H9 (cell line): ENCODE data around the gene FCRL5. TPM values are rescaled to one million over a fixed set of nuclear protein-coding genes. Genes with fewer than 3 reads are reported as not detected.

Source experiments
- DNase-seq: peaks from one replicate; pipeline ENCODE4 v3.0.0-alpha.2; 2017
- H2AFZ ChIP-seq: one replicate; pipeline ENCODE4 v1.6.1; 2013; ENCODE audit warnings: mild to moderate bottlenecking, low read length, control low read depth, moderate library complexity
- H2AK5ac ChIP-seq: 2 replicates; pipeline ENCODE4 v1.6.1; 2013; ENCODE audit warnings: low read length, control low read depth, mixed read lengths; ENCODE audit not compliant: insufficient read length
- H2BK120ac ChIP-seq: one replicate; pipeline ENCODE4 v1.6.1; 2013; ENCODE audit warnings: low read depth, mild to moderate bottlenecking, low read length, control low read depth, inconsistent platforms; ENCODE audit not compliant: poor library complexity, severe bottlenecking
- H2BK12ac ChIP-seq: 2 replicates; pipeline ENCODE4 v1.6.1; 2013; ENCODE audit warnings: low read length, control low read depth, mixed read lengths, low read depth; ENCODE audit not compliant: insufficient read length
- H2BK15ac ChIP-seq: 2 replicates; pipeline ENCODE4 v1.6.1; 2013; ENCODE audit warnings: low read depth, low read length, control low read depth
- H2BK20ac ChIP-seq: one replicate; pipeline ENCODE4 v1.6.1; 2013; ENCODE audit warnings: low read depth, mild to moderate bottlenecking, low read length, control low read depth, inconsistent platforms; ENCODE audit not compliant: poor library complexity, severe bottlenecking
- H2BK5ac ChIP-seq: 2 replicates; pipeline ENCODE4 v1.6.1; 2013; ENCODE audit warnings: low read length, control low read depth, mixed read lengths; ENCODE audit not compliant: insufficient read length
- H3K14ac ChIP-seq: 2 replicates; pipeline ENCODE4 v1.6.1; 2013; ENCODE audit warnings: low read length, control low read depth; ENCODE audit not compliant: insufficient read depth
- H3K18ac ChIP-seq: 2 replicates; pipeline ENCODE4 v1.6.1; 2013; ENCODE audit warnings: low read depth, mild to moderate bottlenecking, mixed read lengths, low read length, control low read depth; ENCODE audit not compliant: insufficient read length
- H3K23ac ChIP-seq: 2 replicates; pipeline ENCODE4 v1.6.1; 2013; ENCODE audit warnings: low read length, control low read depth, mixed read lengths, low read depth; ENCODE audit not compliant: insufficient read length
- H3K23me2 ChIP-seq: 2 replicates; pipeline ENCODE4 v1.6.1; 2013; ENCODE audit warnings: low read depth, mild to moderate bottlenecking, mixed read lengths, low read length, control low read depth; ENCODE audit not compliant: insufficient read length, poor library complexity, severe bottlenecking
- H3K27ac ChIP-seq: 2 replicates; pipeline ENCODE4 v1.5.1; 2013; ENCODE audit warnings: low read length, control low read depth, mixed read lengths, low read depth; ENCODE audit not compliant: insufficient read length
- H3K27me3 ChIP-seq: 2 replicates; pipeline ENCODE4 v1.6.1; 2013; ENCODE audit warnings: low read length, control low read depth, inconsistent platforms; ENCODE audit not compliant: insufficient read depth
- H3K4ac ChIP-seq: 2 replicates; pipeline ENCODE4 v1.6.1; 2013; ENCODE audit warnings: low read depth, mild to moderate bottlenecking, control low read depth, inconsistent platforms, low read length, moderate library complexity
- H3K4me1 ChIP-seq: 2 replicates; pipeline ENCODE4 v1.6.1; 2013; ENCODE audit warnings: low read length, control low read depth, inconsistent platforms; ENCODE audit not compliant: insufficient read depth
- H3K4me2 ChIP-seq: 2 replicates; pipeline ENCODE4 v1.6.1; 2013; ENCODE audit warnings: low read length, control low read depth, mixed read lengths; ENCODE audit not compliant: insufficient read length, insufficient read depth
- H3K56ac ChIP-seq: 2 replicates; pipeline ENCODE4 v1.6.1; 2013; ENCODE audit warnings: low read depth, mild to moderate bottlenecking, mixed read lengths, low read length, control low read depth; ENCODE audit not compliant: insufficient read length
- H3K79me1 ChIP-seq: 2 replicates; pipeline ENCODE4 v1.6.1; 2013; ENCODE audit warnings: low read depth, mild to moderate bottlenecking, moderate library complexity, low read length, control low read depth, inconsistent platforms; ENCODE audit not compliant: insufficient read depth, poor library complexity, severe bottlenecking
- H3K79me2 ChIP-seq: 2 replicates; pipeline ENCODE4 v1.6.1; 2013; ENCODE audit warnings: low read length, control low read depth, inconsistent platforms; ENCODE audit not compliant: insufficient read depth
- H3K9ac ChIP-seq: 2 replicates; pipeline ENCODE4 v1.6.1; 2013; ENCODE audit warnings: low read length, control low read depth, mixed read lengths; ENCODE audit not compliant: insufficient read length; ENCODE audit errors: extremely low read depth
- H3K9me3 ChIP-seq: one replicate; pipeline ENCODE4 v1.6.1; 2013; ENCODE audit warnings: low read depth, low read length, inconsistent platforms; ENCODE audit not compliant: control insufficient read depth
- H3T11ph ChIP-seq: one replicate; pipeline ENCODE4 v1.6.1; 2013; ENCODE audit warnings: mild to moderate bottlenecking, low read length, control low read depth, inconsistent platforms
- H4K20me1 ChIP-seq: one replicate; pipeline ENCODE4 v1.6.1; 2013; ENCODE audit not compliant: control insufficient read depth, insufficient read length, insufficient read depth
- H4K5ac ChIP-seq: 2 replicates; pipeline ENCODE4 v1.6.1; 2013; ENCODE audit warnings: low read depth, mild to moderate bottlenecking, mixed read lengths, low read length, control low read depth; ENCODE audit not compliant: insufficient read length
- H4K8ac ChIP-seq: replicated peaks from 2 replicates; pipeline ENCODE4 v1.6.1; 2013; ENCODE audit warnings: low read length, control low read depth, mixed read lengths, low read depth; ENCODE audit not compliant: insufficient read length
- H4K91ac ChIP-seq: 2 replicates; pipeline ENCODE4 v1.6.1; 2013; ENCODE audit warnings: low read depth, mild to moderate bottlenecking, moderate library complexity, mixed read lengths, low read length, control low read depth; ENCODE audit not compliant: insufficient read length
- H3K27ac Mint-ChIP-seq, 3 experiments: 2 replicates in 2 of 3; 3 replicates in 1 of 3; pipeline ENCODE4 v1.8.0; 2020 to 2021; ENCODE audit warnings: mixed read lengths in 3 of 3, mild to moderate bottlenecking in 1 of 3, moderate library complexity in 1 of 3
- H3K27me3 Mint-ChIP-seq: 2 replicates; pipeline ENCODE4 v1.8.0; 2021; ENCODE audit warnings: low read depth, mild to moderate bottlenecking, moderate library complexity, mixed read lengths
- H3K36me3 Mint-ChIP-seq, 3 experiments: 2 replicates in 2 of 3; 3 replicates in 1 of 3; pipeline ENCODE4 v1.8.0; 2020 to 2021; ENCODE audit warnings: low read depth in 3 of 3, mixed read lengths in 3 of 3; ENCODE audit not compliant: insufficient read depth in 1 of 3
- H3K4me1 Mint-ChIP-seq, 2 experiments: 2 replicates each; pipeline ENCODE4 v1.8.0; 2020; ENCODE audit warnings: mixed read lengths in 2 of 2
- H3K4me3 Mint-ChIP-seq, 2 experiments: 2 replicates in 1 of 2; 3 replicates in 1 of 2; pipeline ENCODE4 v1.8.0; 2020 to 2021; ENCODE audit warnings: mild to moderate bottlenecking in 2 of 2, mixed read lengths in 2 of 2, moderate library complexity in 1 of 2
- H3K9me3 Mint-ChIP-seq, 2 experiments: 2 replicates in 1 of 2; 3 replicates in 1 of 2; pipeline ENCODE4 v1.8.0; 2020; ENCODE audit warnings: mild to moderate bottlenecking in 2 of 2, mixed read lengths in 2 of 2, moderate library complexity in 1 of 2
- WGBS: extraction: QIAGEN DNeasy Blood & Tissue Kit; methylation state at CpG from one replicate; pipeline ENCODE4 v1.1.7; 2013; ENCODE audit warnings: missing lambda C conversion rate, low lambda C conversion rate, mixed read lengths; ENCODE audit not compliant: insufficient read length; ENCODE audit errors: extremely low coverage; 5-methylcytosine and 5-hydroxymethylcytosine counted together
- total RNA-seq: library from RNA; stranded (reverse); gene quantifications from 2 replicates; pipeline ENCODE4 v1.2.1, GENCODE V29; 2021
- TF ChIP-seq, protein P1 (sequence below): fragments of 200-600 bp; sonication (generic); conservative IDR thresholded peaks from 3 replicates; pipeline ENCODE4 v1.8.0; 2021; ENCODE audit warnings: antibody characterized with exemption, mild to moderate bottlenecking

The FCRL5 gene
- total RNA-seq, 1 experiment from 2014 or later = 0.98 TPM

DNA sequence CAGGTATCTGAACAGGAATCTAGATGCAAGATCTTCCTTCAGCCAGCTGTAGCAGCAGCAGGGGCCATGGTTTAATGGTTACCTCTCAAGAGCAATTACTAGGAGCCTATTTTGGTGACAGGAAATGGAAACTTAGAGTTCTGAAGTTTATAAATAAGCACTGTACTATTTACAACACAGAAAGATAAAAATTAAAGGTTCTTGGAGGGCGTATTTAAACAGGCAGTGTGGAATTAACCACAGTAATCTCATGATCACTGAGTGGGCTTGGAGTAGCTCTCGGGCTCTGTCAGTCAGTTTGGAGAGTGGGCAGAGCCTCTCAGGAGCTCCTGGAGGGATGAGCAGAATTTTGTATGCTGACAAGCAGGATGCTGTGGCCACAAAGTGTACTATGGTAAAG lies 10.2 kb upstream of the FCRL5 start:
- peaks cover 10% of the 10 kb centered on the region; the same call in 1 of the 2 replicates for H3K4me1 ChIP-seq
- H3K27ac ChIP-seq = no peak overlapping the region
- H3K14ac ChIP-seq = no peak overlapping the region
- H4K20me1 ChIP-seq = no peaks in the 10 kb centered on the region
- no peak overlapping the region for H4K91ac ChIP-seq
- no CpG with 5 or more reads among the region's 2 CpGs for WGBS
- no peaks in the 10 kb centered on the region for H3K9me3 Mint-ChIP-seq
- H3K4me1 Mint-ChIP-seq = peaks cover 36 to 48% of the 10 kb centered on the region in 2 experiments
- H3K23me2 ChIP-seq = no peaks in the 10 kb centered on the region
- no peak overlapping the region for H2BK15ac ChIP-seq
- no peaks in the 10 kb centered on the region for H3K36me3 Mint-ChIP-seq
- H2BK12ac ChIP-seq = no peak overlapping the region
- DNase-seq = no peak
- H3K27ac Mint-ChIP-seq = peak overlapping the region in 2 of 3 experiments; percentile 27 to 58; a peak in 2 of 7 replicates
- no peak overlapping the region for H4K8ac ChIP-seq
- H2AFZ ChIP-seq = no peak overlapping the region
- no peak overlapping the region for H3K18ac ChIP-seq
- no peak overlapping the region for H2BK20ac ChIP-seq
- H3K9ac ChIP-seq = no peak overlapping the region
- H3K27me3 Mint-ChIP-seq = no peaks in the 10 kb centered on the region
- H2BK5ac ChIP-seq = no peak overlapping the region
- H3K56ac ChIP-seq = no peak overlapping the region
- no peak overlapping the region for H4K5ac ChIP-seq
- no peak overlapping the region for H3K23ac ChIP-seq
- H3T11ph ChIP-seq = no peak overlapping the region
- no peak overlapping the region for H2BK120ac ChIP-seq
- H3K79me2 ChIP-seq = no peaks in the 10 kb centered on the region; the same call in 1 of the 2 replicates
- H3K4ac ChIP-seq = no peak overlapping the region
- no peak overlapping the region for H3K4me2 ChIP-seq
- H3K4me3 Mint-ChIP-seq = no peak overlapping the region
- no peaks in the 10 kb centered on the region for H3K9me3 ChIP-seq
- no peaks in the 10 kb centered on the region for H3K79me1 ChIP-seq
- no peak overlapping the region for H2AK5ac ChIP-seq
- TF ChIP-seq, protein P1, sequence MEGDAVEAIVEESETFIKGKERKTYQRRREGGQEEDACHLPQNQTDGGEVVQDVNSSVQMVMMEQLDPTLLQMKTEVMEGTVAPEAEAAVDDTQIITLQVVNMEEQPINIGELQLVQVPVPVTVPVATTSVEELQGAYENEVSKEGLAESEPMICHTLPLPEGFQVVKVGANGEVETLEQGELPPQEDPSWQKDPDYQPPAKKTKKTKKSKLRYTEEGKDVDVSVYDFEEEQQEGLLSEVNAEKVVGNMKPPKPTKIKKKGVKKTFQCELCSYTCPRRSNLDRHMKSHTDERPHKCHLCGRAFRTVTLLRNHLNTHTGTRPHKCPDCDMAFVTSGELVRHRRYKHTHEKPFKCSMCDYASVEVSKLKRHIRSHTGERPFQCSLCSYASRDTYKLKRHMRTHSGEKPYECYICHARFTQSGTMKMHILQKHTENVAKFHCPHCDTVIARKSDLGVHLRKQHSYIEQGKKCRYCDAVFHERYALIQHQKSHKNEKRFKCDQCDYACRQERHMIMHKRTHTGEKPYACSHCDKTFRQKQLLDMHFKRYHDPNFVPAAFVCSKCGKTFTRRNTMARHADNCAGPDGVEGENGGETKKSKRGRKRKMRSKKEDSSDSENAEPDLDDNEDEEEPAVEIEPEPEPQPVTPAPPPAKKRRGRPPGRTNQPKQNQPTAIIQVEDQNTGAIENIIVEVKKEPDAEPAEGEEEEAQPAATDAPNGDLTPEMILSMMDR = no peak
- no peaks in the 10 kb centered on the region for H3K27me3 ChIP-seq
